ENCODE results near the gene PDYN. TPM values are rescaled to one million over a fixed set of nuclear protein-coding genes. Genes with fewer than 3 reads are reported as not detected.

The PDYN gene
- polyA plus RNA-seq, 1 donor (not counting 4 experiments of a cell fraction or from before 2014, with no cell fraction given): not detected

DNA sequence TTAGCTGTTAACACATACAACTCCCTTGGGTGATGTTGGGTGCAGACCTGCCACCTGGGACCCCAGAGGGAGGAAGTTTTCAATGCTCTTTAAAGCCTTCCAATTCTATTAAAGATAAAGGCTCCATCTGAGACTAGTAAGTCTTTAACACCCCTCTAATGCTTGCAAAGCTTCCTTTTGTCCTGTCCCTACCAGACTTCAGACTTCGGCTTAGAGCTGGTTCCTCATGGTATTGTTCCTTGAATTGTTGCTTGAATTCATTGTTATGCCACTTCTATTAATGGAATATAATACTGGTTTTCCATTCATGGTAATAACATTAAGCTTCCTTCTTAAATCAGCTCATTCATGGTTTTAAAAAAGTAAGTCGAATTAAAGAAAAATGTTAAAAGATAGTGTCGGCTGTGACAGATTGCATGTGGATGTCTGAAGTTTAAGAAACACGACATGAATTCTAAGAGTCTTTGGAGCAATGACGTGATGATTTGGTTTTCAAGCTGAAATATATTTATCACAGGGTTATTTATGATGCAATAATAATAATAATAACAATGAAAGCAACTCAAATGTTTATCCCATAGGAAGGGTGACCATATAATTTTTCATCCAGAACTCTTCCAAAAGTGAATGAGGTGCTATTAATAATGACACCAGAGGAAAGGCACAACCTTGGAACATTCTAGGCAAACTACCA lies 21.8 kb downstream of the PDYN start:
- Histone ChIP-seq H2AFZ (ENCODE audit: control insufficient read depth, low read length) (no peak overlapping the region), H3K4me1 (ENCODE audit: control insufficient read depth, extremely low read depth, insufficient read depth, low read length) (no peaks in the 10 kb centered on the region), H3K9me3 (ENCODE audit: control insufficient read depth, low read depth, low read length) (no peaks in the 10 kb centered on the region), H3K27ac (ENCODE audit: control insufficient read depth, insufficient read depth, low read length) (no peak overlapping the region), H3K9me1 (ENCODE audit: control insufficient read depth, extremely low read depth, insufficient read depth, low read length) (no peaks in the 10 kb centered on the region), H4K20me1 (ENCODE audit: control insufficient read depth, extremely low read depth, insufficient read depth, low read length) (no peaks in the 10 kb centered on the region), H3K79me2 (ENCODE audit: control insufficient read depth, insufficient read depth, low read length) (no peaks in the 10 kb centered on the region), H3K4me3 (ENCODE audit: control insufficient read depth in 2 of 3, extremely low read depth in 1 of 3, insufficient read depth in 2 of 3, low read depth in 1 of 3, low read length in 3 of 3) (no peak overlapping the region), H3K4me2 (ENCODE audit: control insufficient read depth, extremely low read depth, insufficient read depth, low read depth, low read length) (no peak overlapping the region), H3K27me3 (ENCODE audit: control insufficient read depth, extremely low read depth, insufficient read depth, low read length) (peaks cover 13% of the 10 kb centered on the region), H3K9ac (ENCODE audit: control insufficient read depth, extremely low read depth, insufficient read depth, low read length) (no peak overlapping the region), H3K36me3 (ENCODE audit: control insufficient read depth in 2 of 2, extremely low read depth in 1 of 2, insufficient read depth in 2 of 2, low read length in 2 of 2) (no peaks in the 10 kb centered on the region)
- FAIRE-seq (no peak), DNase-seq (ENCODE audit: low read depth, low spot score) (no peak)
- no peak for TF ChIP-seq EZH2 (IDR thresholded peaks at IDR 0.05; ENCODE audit: low read length)
- no peak for TF ChIP-seq CTCF (optimal IDR thresholded peaks at IDR 0.05 in 1 of 3, IDR thresholded peaks at IDR 0.05 in 1 of 3, conservative IDR thresholded peaks at IDR 0.05 in 1 of 3; ENCODE audit: extremely low read depth in 1 of 3, insufficient read depth in 2 of 3, low read length in 3 of 3)
- dilution Hi-C loops (cut with MboI; ENCODE audit: extremely low pct_ligation_motif_present, low sequenced_read_pairs): no loop called here

DNA sequence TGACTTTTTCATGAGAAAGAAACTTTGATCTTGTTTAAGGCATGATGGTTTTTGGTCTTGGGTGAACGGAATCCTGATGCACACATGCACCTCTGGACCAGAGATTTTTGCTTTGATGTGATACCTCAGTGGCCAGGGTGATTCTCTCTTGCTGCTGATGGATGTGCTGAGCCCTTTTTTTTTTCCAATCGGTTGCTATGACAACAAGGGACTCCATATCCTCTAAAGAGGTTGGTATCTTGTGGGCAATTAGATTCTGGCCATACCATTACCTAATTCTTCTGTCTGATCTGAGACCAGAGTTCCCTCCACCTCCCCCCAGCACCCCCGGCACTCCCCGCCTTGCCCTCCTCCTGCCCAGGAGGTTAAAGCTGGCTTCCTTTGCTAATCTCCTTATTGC lies 24.9 kb downstream of the PDYN start:
- no peak for DNase-seq (ENCODE audit: low read depth, low spot score)
- H3K9me1 ChIP-seq (ENCODE audit: control insufficient read depth, extremely low read depth, insufficient read depth, low read length): no peaks in the 10 kb centered on the region
- H3K9me3 ChIP-seq (ENCODE audit: control insufficient read depth, low read depth, low read length): no peaks in the 10 kb centered on the region
- FAIRE-seq: no peak
- no peaks in the 10 kb centered on the region for H3K36me3 ChIP-seq (ENCODE audit: control insufficient read depth in 2 of 2, extremely low read depth in 1 of 2, insufficient read depth in 2 of 2, low read length in 2 of 2)
- peaks cover 15% of the 10 kb centered on the region for H3K27me3 ChIP-seq (ENCODE audit: control insufficient read depth, extremely low read depth, insufficient read depth, low read length)
- no peak overlapping the region for H3K4me2 ChIP-seq (ENCODE audit: control insufficient read depth, extremely low read depth, insufficient read depth, low read depth, low read length)
- no peak overlapping the region for H3K27ac ChIP-seq (ENCODE audit: control insufficient read depth, insufficient read depth, low read length)
- H2AFZ ChIP-seq (ENCODE audit: control insufficient read depth, low read length): no peak overlapping the region
- no peaks in the 10 kb centered on the region for H4K20me1 ChIP-seq (ENCODE audit: control insufficient read depth, extremely low read depth, insufficient read depth, low read length)
- dilution Hi-C loops (cut with MboI; ENCODE audit: extremely low pct_ligation_motif_present, low sequenced_read_pairs): no loop called here
- H3K4me3 ChIP-seq (ENCODE audit: control insufficient read depth in 2 of 3, extremely low read depth in 1 of 3, insufficient read depth in 2 of 3, low read depth in 1 of 3, low read length in 3 of 3): no peak overlapping the region
- TF ChIP-seq CTCF (optimal IDR thresholded peaks at IDR 0.05 in 1 of 3, IDR thresholded peaks at IDR 0.05 in 1 of 3, conservative IDR thresholded peaks at IDR 0.05 in 1 of 3; ENCODE audit: extremely low read depth in 1 of 3, insufficient read depth in 2 of 3, low read length in 3 of 3) (no peak), EZH2 (IDR thresholded peaks at IDR 0.05; ENCODE audit: low read length) (no peak)
- no peak overlapping the region for H3K9ac ChIP-seq (ENCODE audit: control insufficient read depth, extremely low read depth, insufficient read depth, low read length)
- peaks cover 5% of the 10 kb centered on the region for H3K4me1 ChIP-seq (ENCODE audit: control insufficient read depth, extremely low read depth, insufficient read depth, low read length)
- no peaks in the 10 kb centered on the region for H3K79me2 ChIP-seq (ENCODE audit: control insufficient read depth, insufficient read depth, low read length)

Data from keratinocyte (primary cell).